ENCODE data around the gene COQ8B.

- TF ChIP-seq CTCF (IDR thresholded peaks at IDR 0.05) (no peak), POLR2A (IDR thresholded peaks at IDR 0.05) (no peak), EP300 (IDR thresholded peaks at IDR 0.05) (no peak), POLR2AphosphoS5 (IDR thresholded peaks at IDR 0.05) (no peak)
Measured at GRCh38 chr19:40763526-40763925, 46.8 kb upstream of the COQ8B start.

Measured in suprapubic skin (tissue), 4 donors.